Keratinocyte (primary cell): Measurements from ENCODE around the gene ZIC2. TPM values are rescaled to one million over a fixed set of nuclear protein-coding genes. Genes with fewer than 3 reads are reported as not detected.

Experiments used
- DNase-seq: peaks from one replicate; pipeline ENCODE4 v3.0.0-alpha.2; 2011; ENCODE audit warnings: low read depth, missing footprints, low spot score
- FAIRE-seq: peaks from 2 replicates; lab custom pipeline; 2011; peaks lifted over from hg19 to GRCh38; lab: Jason Lieb, UNC
- H2AFZ ChIP-seq: 2 replicates; pipeline ENCODE4 v1.6.0; 2012; ENCODE audit warnings: low read length, control low read depth, inconsistent platforms; ENCODE audit not compliant: control insufficient read depth
- H3K27ac ChIP-seq: 2 replicates; pipeline ENCODE4 v1.5.1; 2011; ENCODE audit warnings: low read length; ENCODE audit not compliant: control insufficient read depth, insufficient read depth
- H3K27me3 ChIP-seq: 3 replicates; pipeline ENCODE4 v1.6.0; 2011; ENCODE audit warnings: low read length; ENCODE audit not compliant: control insufficient read depth, insufficient read depth; ENCODE audit errors: extremely low read depth
- H3K36me3 ChIP-seq, 2 experiments: 2 replicates in 1 of 2; 3 replicates in 1 of 2; pipeline ENCODE4 v1.5.1; 2011; ENCODE audit warnings: low read length in 2 of 2, mild to moderate bottlenecking in 1 of 2; ENCODE audit not compliant: control insufficient read depth in 2 of 2, insufficient read depth in 2 of 2; ENCODE audit errors: extremely low read depth in 1 of 2
- H3K4me1 ChIP-seq: 3 replicates; pipeline ENCODE4 v1.5.1; 2011; ENCODE audit warnings: low read length; ENCODE audit not compliant: control insufficient read depth, insufficient read depth; ENCODE audit errors: extremely low read depth
- H3K4me2 ChIP-seq: 3 replicates; pipeline ENCODE4 v1.6.0; 2011; ENCODE audit warnings: low read depth, low read length; ENCODE audit not compliant: control insufficient read depth, insufficient read depth; ENCODE audit errors: extremely low read depth
- H3K4me3 ChIP-seq, 3 experiments: fragments of 200-600 bp in 1 of 3; sonication (generic) in 1 of 3; 2 replicates in 2 of 3; 3 replicates in 1 of 3; pipeline ENCODE4 v1.5.1; 2011 to 2016; ENCODE audit warnings: low read length in 3 of 3, mild to moderate bottlenecking in 3 of 3, control low read depth in 2 of 3, inconsistent platforms in 1 of 3, low read depth in 1 of 3, mixed read lengths in 1 of 3, mixed run types in 1 of 3, moderate library complexity in 1 of 3; ENCODE audit not compliant: control insufficient read depth in 2 of 3, insufficient read depth in 2 of 3; ENCODE audit errors: extremely low read depth in 1 of 3
- H3K79me2 ChIP-seq: 2 replicates; pipeline ENCODE4 v1.6.0; 2012; ENCODE audit warnings: low read length; ENCODE audit not compliant: control insufficient read depth, insufficient read depth
- H3K9ac ChIP-seq: 3 replicates; pipeline ENCODE4 v1.6.0; 2011; ENCODE audit warnings: low read length; ENCODE audit not compliant: control insufficient read depth, insufficient read depth; ENCODE audit errors: extremely low read depth
- H3K9me1 ChIP-seq: 3 replicates; pipeline ENCODE4 v1.6.0; 2011; ENCODE audit warnings: low read length; ENCODE audit not compliant: control insufficient read depth, insufficient read depth; ENCODE audit errors: extremely low read depth
- H3K9me3 ChIP-seq: 2 replicates; pipeline ENCODE4 v1.5.1; 2012; ENCODE audit warnings: low read depth, low read length; ENCODE audit not compliant: control insufficient read depth
- H4K20me1 ChIP-seq: 3 replicates; pipeline ENCODE4 v1.6.0; 2011; ENCODE audit warnings: low read length; ENCODE audit not compliant: control insufficient read depth, insufficient read depth; ENCODE audit errors: extremely low read depth
- EZH2 ChIP-seq: IDR thresholded peaks from one replicate; pipeline ENCODE4 v1.6.1; 2012; ENCODE audit warnings: inconsistent platforms, mild to moderate bottlenecking, low read length, moderate library complexity
- dilution Hi-C: fragments of 300-500 bp; cut with MboI; formaldehyde crosslinking; loops from one replicate; pipeline ENCODE4 v1.7.0; 2020; ENCODE audit warnings: low sequenced_read_pairs; ENCODE audit not compliant: extremely low pct_ligation_motif_present
- polyA plus RNA-seq, 5 experiments: library from polyadenylated mRNA; depleted of rRNA in 3 of 5; stranded (reverse) in 3 of 5; stranded (forward) in 1 of 5; unstranded in 1 of 5; fragments of >200 nt; gene quantifications; 1 replicate in 1 of 5; 2 replicates in 3 of 5; 3 replicates in 1 of 5; pipeline versions ENCODE4 v1.2.1 to v1.2.3, GENCODE V29; 2011 to 2012; ENCODE audit warnings: missing spikeins in 2 of 5, low read depth in 1 of 5, low replicate concordance in 1 of 5
- TF ChIP-seq, protein P1 (sequence below), 3 experiments: IDR thresholded peaks in 1 of 3; conservative IDR thresholded peaks in 1 of 3; optimal IDR thresholded peaks in 1 of 3; 2 replicates in 2 of 3; 3 replicates in 1 of 3; pipeline versions ENCODE3 to v1.5.1; 2011; ENCODE audit warnings: low read length in 3 of 3, mild to moderate bottlenecking in 3 of 3, moderate library complexity in 2 of 3, control low read depth in 1 of 3, inconsistent platforms in 1 of 3; ENCODE audit not compliant: insufficient read depth in 2 of 3; ENCODE audit errors: extremely low read depth in 1 of 3

Gene ZIC2
- polyA plus RNA-seq, 1 donor (not counting 4 experiments of a cell fraction or from before 2014, with no cell fraction given), result not detected

DNA sequence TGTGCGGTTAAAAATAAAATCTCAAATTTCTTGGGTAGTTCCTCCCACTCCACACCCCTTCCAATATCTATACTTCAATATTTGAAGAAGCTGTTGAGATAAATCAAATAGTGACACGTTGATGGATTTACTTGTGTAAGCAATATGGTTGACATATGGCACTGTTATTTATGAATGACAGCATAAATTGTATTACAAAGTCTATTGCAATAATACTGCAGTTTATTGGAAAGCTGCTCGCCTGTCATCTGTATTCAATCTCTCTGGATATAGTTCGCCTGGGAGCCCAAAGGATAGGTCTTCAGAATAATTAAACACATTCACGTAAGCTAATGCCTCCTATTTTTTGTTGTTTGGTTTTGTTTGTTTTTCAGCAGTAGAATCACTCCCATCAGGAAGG, 5.0 kb upstream of the ZIC2 start:
- Histone ChIP-seq H3K27ac (no peak overlapping the region), H3K4me2 (no peak overlapping the region), H2AFZ (no peak overlapping the region), H3K9me1 (no peaks in the 10 kb centered on the region), H4K20me1 (peaks cover 6% of the 10 kb centered on the region), H3K9ac (no peak overlapping the region), H3K4me3 (no peak overlapping the region), H3K9me3 (peaks cover 5% of the 10 kb centered on the region), H3K79me2 (no peaks in the 10 kb centered on the region), H3K36me3 (no peaks in the 10 kb centered on the region), H3K4me1 (no peaks in the 10 kb centered on the region), H3K27me3 (peaks cover 88% of the 10 kb centered on the region)
- dilution Hi-C loops, result no loop called here
- TF ChIP-seq, protein P1, sequence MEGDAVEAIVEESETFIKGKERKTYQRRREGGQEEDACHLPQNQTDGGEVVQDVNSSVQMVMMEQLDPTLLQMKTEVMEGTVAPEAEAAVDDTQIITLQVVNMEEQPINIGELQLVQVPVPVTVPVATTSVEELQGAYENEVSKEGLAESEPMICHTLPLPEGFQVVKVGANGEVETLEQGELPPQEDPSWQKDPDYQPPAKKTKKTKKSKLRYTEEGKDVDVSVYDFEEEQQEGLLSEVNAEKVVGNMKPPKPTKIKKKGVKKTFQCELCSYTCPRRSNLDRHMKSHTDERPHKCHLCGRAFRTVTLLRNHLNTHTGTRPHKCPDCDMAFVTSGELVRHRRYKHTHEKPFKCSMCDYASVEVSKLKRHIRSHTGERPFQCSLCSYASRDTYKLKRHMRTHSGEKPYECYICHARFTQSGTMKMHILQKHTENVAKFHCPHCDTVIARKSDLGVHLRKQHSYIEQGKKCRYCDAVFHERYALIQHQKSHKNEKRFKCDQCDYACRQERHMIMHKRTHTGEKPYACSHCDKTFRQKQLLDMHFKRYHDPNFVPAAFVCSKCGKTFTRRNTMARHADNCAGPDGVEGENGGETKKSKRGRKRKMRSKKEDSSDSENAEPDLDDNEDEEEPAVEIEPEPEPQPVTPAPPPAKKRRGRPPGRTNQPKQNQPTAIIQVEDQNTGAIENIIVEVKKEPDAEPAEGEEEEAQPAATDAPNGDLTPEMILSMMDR (optimal IDR thresholded peaks at IDR 0.05 in 1 of 3, IDR thresholded peaks at IDR 0.05 in 1 of 3, conservative IDR thresholded peaks at IDR 0.05 in 1 of 3; ENCODE audit: extremely low read depth in 1 of 3, insufficient read depth in 2 of 3, low read length in 3 of 3), result no peak
- TF ChIP-seq EZH2, result no peak
- FAIRE-seq (no peak), DNase-seq (no peak)

DNA sequence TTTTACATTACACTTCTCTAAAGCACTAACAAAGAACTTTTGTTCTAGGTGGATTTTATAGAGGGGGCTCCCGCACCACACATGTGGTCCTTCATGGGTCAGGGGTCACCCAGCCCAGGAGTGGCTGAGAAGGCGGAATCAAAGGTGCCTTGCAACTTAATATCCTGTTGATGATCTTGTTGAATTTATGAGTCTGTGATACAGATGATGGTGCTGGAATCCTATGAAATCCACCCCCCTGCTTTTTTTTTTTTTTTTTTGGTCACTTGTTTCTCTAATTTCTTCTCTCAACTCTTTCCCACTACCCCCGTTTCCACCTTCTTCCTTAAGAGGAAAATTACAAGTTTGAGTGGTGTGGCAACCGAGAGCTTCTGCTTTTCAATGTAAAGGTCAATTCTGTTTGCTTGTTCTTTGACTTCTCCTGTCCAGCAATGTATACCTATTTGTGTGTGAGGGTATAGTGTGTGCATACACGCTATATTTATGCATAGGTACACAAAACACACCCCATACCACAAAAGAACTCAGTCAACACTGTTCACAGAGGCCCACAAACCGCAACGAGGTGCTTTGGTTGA, 4.2 kb upstream of the ZIC2 start:
- no peaks in the 10 kb centered on the region for H3K4me1 ChIP-seq
- dilution Hi-C loops, result no loop called here
- no peaks in the 10 kb centered on the region for H3K9me1 ChIP-seq
- H3K4me3 ChIP-seq, result no peak overlapping the region
- no peaks in the 10 kb centered on the region for H3K79me2 ChIP-seq
- H2AFZ ChIP-seq, result no peak overlapping the region
- H3K4me2 ChIP-seq, result no peak overlapping the region
- TF ChIP-seq EZH2, result no peak
- TF ChIP-seq, protein P1 (optimal IDR thresholded peaks at IDR 0.05 in 1 of 3, IDR thresholded peaks at IDR 0.05 in 1 of 3, conservative IDR thresholded peaks at IDR 0.05 in 1 of 3; ENCODE audit: extremely low read depth in 1 of 3, insufficient read depth in 2 of 3, low read length in 3 of 3), result no peak
- H3K27ac ChIP-seq, result no peak overlapping the region
- FAIRE-seq (no peak), DNase-seq (no peak)
- peaks cover under 1% of the 10 kb centered on the region for H3K9me3 ChIP-seq
- H3K36me3 ChIP-seq, result no peaks in the 10 kb centered on the region
- no peak overlapping the region for H3K9ac ChIP-seq
- H4K20me1 ChIP-seq, result peaks cover 2% of the 10 kb centered on the region
- H3K27me3 ChIP-seq, result peaks cover 85% of the 10 kb centered on the region
